Neuronal stem cell (in vitro differentiated cells): ENCODE measurements around the gene PPP5C.
A peak's percentile ranks its signal among the peaks of the same experiment; 100 is the strongest.

ENCODE experiments used
- DNase-seq: peaks from one replicate; pipeline ENCODE4 v3.0.0-alpha.2; 2013; ENCODE audit warnings: low spot score
- H2AFZ ChIP-seq: one replicate; pipeline ENCODE4 v1.6.1; 2013; ENCODE audit warnings: mild to moderate bottlenecking, low read length, inconsistent platforms
- H2AK5ac ChIP-seq: 2 replicates; pipeline ENCODE4 v1.6.1; 2013; ENCODE audit warnings: low read depth, mild to moderate bottlenecking, inconsistent platforms, low read length, moderate library complexity, mixed read lengths
- H2BK120ac ChIP-seq: 2 replicates; pipeline ENCODE4 v1.6.1; 2013; ENCODE audit warnings: low read depth, mild to moderate bottlenecking, inconsistent platforms, low read length, moderate library complexity, mixed read lengths
- H2BK12ac ChIP-seq: one replicate; pipeline ENCODE4 v1.6.1; 2013; ENCODE audit warnings: low read length, inconsistent platforms
- H2BK15ac ChIP-seq: 2 replicates; pipeline ENCODE4 v1.6.1; 2013; ENCODE audit warnings: mild to moderate bottlenecking, low read length, inconsistent platforms, mixed read lengths
- H2BK5ac ChIP-seq: one replicate; pipeline ENCODE4 v1.6.1; 2013; ENCODE audit warnings: inconsistent platforms, mild to moderate bottlenecking, low read length, moderate library complexity
- H3K14ac ChIP-seq: one replicate; pipeline ENCODE4 v1.6.1; 2013; ENCODE audit warnings: low read length, inconsistent platforms
- H3K18ac ChIP-seq: 2 replicates; pipeline ENCODE4 v1.6.1; 2013; ENCODE audit warnings: low read length, inconsistent platforms
- H3K23ac ChIP-seq: 2 replicates; pipeline ENCODE4 v1.6.1; 2013; ENCODE audit warnings: low read depth, mild to moderate bottlenecking, mixed read lengths, low read length, inconsistent platforms; ENCODE audit not compliant: poor library complexity
- H3K27ac ChIP-seq: replicated peaks from 3 replicates; pipeline ENCODE4 v1.5.1; 2013; ENCODE audit warnings: low read length, inconsistent platforms
- H3K27me3 ChIP-seq, 3 experiments: 2 replicates each; pipeline ENCODE4 v1.6.1; 2013; ENCODE audit warnings: low read length in 3 of 3, mild to moderate bottlenecking in 2 of 3, inconsistent platforms in 1 of 3, low read depth in 1 of 3, mixed read lengths in 1 of 3, moderate library complexity in 1 of 3; ENCODE audit not compliant: control insufficient read depth in 3 of 3, insufficient read depth in 3 of 3
- H3K36me3 ChIP-seq, 2 donors: replicated peaks in 1 of 2; 2 replicates each; pipeline ENCODE4 v1.6.1; 2013; ENCODE audit warnings: low read length in 2 of 2; ENCODE audit not compliant: control insufficient read depth in 2 of 2, insufficient read depth in 2 of 2
- H3K4ac ChIP-seq: 2 replicates; pipeline ENCODE4 v1.6.1; 2013; ENCODE audit warnings: inconsistent platforms, mild to moderate bottlenecking, low read length, moderate library complexity
- H3K4me1 ChIP-seq, 2 donors: 1 replicate in 1 of 2; 2 replicates in 1 of 2; pipeline ENCODE4 v1.6.1; 2013; ENCODE audit warnings: low read length in 2 of 2, low read depth in 1 of 2; ENCODE audit not compliant: control insufficient read depth in 2 of 2, insufficient read depth in 1 of 2
- H3K4me2 ChIP-seq: one replicate; pipeline ENCODE4 v1.6.1; 2013; ENCODE audit warnings: mild to moderate bottlenecking, low read length, inconsistent platforms; ENCODE audit not compliant: insufficient read depth, poor library complexity, severe bottlenecking
- H3K4me3 ChIP-seq, 2 donors: 2 replicates each; pipeline ENCODE4 v1.5.1; 2013; ENCODE audit warnings: low read length in 2 of 2, mild to moderate bottlenecking in 2 of 2, inconsistent platforms in 1 of 2, moderate library complexity in 1 of 2
- H3K79me1 ChIP-seq: one replicate; pipeline ENCODE4 v1.6.1; 2013; ENCODE audit warnings: low read depth, mild to moderate bottlenecking, inconsistent platforms, low read length, moderate library complexity
- H3K9ac ChIP-seq: one replicate; pipeline ENCODE4 v1.6.1; 2013; ENCODE audit warnings: mild to moderate bottlenecking, low read depth, low read length, inconsistent platforms; ENCODE audit not compliant: poor library complexity
- H3K9me3 ChIP-seq, 2 donors: replicated peaks in 1 of 2; 2 replicates each; pipeline versions ENCODE3 to v1.6.1; 2013; ENCODE audit warnings: low read length in 2 of 2, mild to moderate bottlenecking in 2 of 2, inconsistent platforms in 1 of 2, low read depth in 1 of 2, mixed read lengths in 1 of 2, moderate library complexity in 1 of 2; ENCODE audit not compliant: control insufficient read depth in 2 of 2, insufficient read depth in 1 of 2
- H4K8ac ChIP-seq: one replicate; pipeline ENCODE4 v1.6.1; 2013; ENCODE audit warnings: low read depth, mild to moderate bottlenecking, inconsistent platforms, low read length, moderate library complexity
- H4K91ac ChIP-seq: one replicate; pipeline ENCODE4 v1.6.1; 2013; ENCODE audit warnings: low read length, low read depth, mild to moderate bottlenecking, inconsistent platforms; ENCODE audit not compliant: poor library complexity
- WGBS, 2 donors: extraction: QIAGEN DNeasy Blood & Tissue Kit; methylation state at CpG; one replicate each; pipeline ENCODE4 v1.1.7; 2013; ENCODE audit warnings: missing lambda C conversion rate in 2 of 2, mixed read lengths in 1 of 2; ENCODE audit not compliant: insufficient read length in 2 of 2, insufficient replicate concordance in 1 of 2; ENCODE audit errors: extremely low coverage in 2 of 2; 5-methylcytosine and 5-hydroxymethylcytosine counted together

PPP5C gene

DNA sequence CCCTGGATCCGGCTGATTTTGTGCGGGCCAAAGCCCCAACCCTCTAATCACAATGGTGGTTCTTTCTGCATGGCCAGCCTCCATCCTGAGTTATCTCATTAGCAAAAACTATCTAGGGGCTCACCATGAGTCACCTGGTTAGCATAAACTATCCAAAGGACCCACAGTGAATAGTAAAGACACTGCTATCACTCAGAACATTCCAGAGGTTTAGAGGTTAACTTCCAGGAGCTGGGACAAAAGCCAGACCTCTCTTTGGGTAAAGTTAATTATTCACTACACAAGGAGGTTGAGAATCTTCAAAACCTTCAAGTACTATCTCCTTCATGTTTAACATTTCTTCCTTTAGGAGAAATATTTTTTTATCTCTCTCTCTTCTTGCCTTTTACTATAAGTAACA, 18.8 kb upstream of the PPP5C start:
- H3K9me3 ChIP-seq: peaks cover 22 to 30% of the 10 kb centered on the region in 2 donors
- H3K4ac ChIP-seq: no peak overlapping the region
- H4K91ac ChIP-seq: no peak overlapping the region
- no peaks in the 10 kb centered on the region for H3K4me1 ChIP-seq
- no peak overlapping the region for H2BK5ac ChIP-seq
- no peak overlapping the region for H2BK12ac ChIP-seq
- H3K4me2 ChIP-seq: no peak overlapping the region
- H3K36me3 ChIP-seq: peaks cover 0 to 30% of the 10 kb centered on the region in 2 donors
- no peak overlapping the region for H3K4me3 ChIP-seq
- H3K14ac ChIP-seq: no peak overlapping the region
- no peak overlapping the region for H2BK120ac ChIP-seq
- WGBS, 2 donors: no CpG with 5 or more reads among the region's 2 CpGs
- H3K27ac ChIP-seq: no peak overlapping the region
- no peak overlapping the region for H2AFZ ChIP-seq
- H3K79me1 ChIP-seq: no peaks in the 10 kb centered on the region
- H3K23ac ChIP-seq: no peak overlapping the region
- H2BK15ac ChIP-seq: no peak overlapping the region
- DNase-seq: no peak
- H3K18ac ChIP-seq: no peak overlapping the region
- H3K27me3 ChIP-seq: no peaks in the 10 kb centered on the region
- H4K8ac ChIP-seq: no peak overlapping the region
- H3K9ac ChIP-seq: no peak overlapping the region
- H2AK5ac ChIP-seq: no peak overlapping the region

DNA sequence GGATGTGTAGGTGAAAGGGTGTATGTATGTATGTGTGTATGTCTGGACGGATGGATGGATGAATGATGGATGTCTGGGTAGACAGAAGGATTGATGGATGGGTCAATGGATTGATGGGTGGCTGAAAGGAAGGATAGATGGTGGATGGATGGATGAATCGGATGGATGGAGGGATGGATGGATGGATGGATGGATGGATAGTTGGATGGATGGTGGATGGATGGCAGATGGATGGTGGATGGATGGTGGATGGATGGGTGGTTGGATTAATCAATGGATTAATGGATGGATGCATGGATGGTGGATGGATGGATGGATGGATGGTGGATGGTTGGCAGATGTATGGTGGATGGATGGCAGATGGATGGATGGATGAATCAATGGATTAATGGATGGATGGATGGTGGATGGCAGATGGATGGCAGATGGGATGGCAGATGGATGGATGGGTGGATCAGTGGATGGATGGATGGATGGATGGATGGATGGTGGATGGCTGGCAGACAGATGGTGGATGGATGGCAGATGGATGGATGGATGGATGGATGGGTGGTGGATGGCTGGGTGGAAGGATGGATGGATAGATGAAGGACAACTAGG, 16.5 kb upstream of the PPP5C start:
- no peaks in the 10 kb centered on the region for H3K4me1 ChIP-seq
- 100% methylated on average over 1 to 2 of the region's 2 CpGs for WGBS, 2 donors
- H3K9me3 ChIP-seq: peaks cover 20 to 29% of the 10 kb centered on the region in 2 donors
- H2AFZ ChIP-seq: no peak overlapping the region
- no peak overlapping the region for H2BK120ac ChIP-seq
- H3K27me3 ChIP-seq: no peaks in the 10 kb centered on the region
- H2BK15ac ChIP-seq: no peak overlapping the region
- H2BK12ac ChIP-seq: no peak overlapping the region
- H2AK5ac ChIP-seq: no peak overlapping the region
- no peak overlapping the region for H3K14ac ChIP-seq
- H2BK5ac ChIP-seq: no peak overlapping the region
- H3K4me2 ChIP-seq: no peak overlapping the region
- H3K27ac ChIP-seq: no peak overlapping the region
- no peak overlapping the region for H4K8ac ChIP-seq
- no peak overlapping the region for H3K4me3 ChIP-seq
- no peak for DNase-seq
- no peak overlapping the region for H3K4ac ChIP-seq
- H3K23ac ChIP-seq: no peak overlapping the region
- no peak overlapping the region for H3K18ac ChIP-seq
- no peak overlapping the region for H4K91ac ChIP-seq
- H3K9ac ChIP-seq: no peak overlapping the region
- H3K79me1 ChIP-seq: no peaks in the 10 kb centered on the region
- H3K36me3 ChIP-seq: peaks cover 0 to 27% of the 10 kb centered on the region in 2 donors

- Histone ChIP-seq H3K4me3 (no peak overlapping the region), H3K79me1 (no peaks in the 10 kb centered on the region), H3K27me3 (no peaks in the 10 kb centered on the region), H2BK15ac (no peak overlapping the region), H3K4me1 (peaks cover 6 to 9% of the 10 kb centered on the region in 2 donors), H3K18ac (no peak overlapping the region), H4K91ac (no peak overlapping the region), H3K36me3 (peaks cover 0 to 6% of the 10 kb centered on the region in 2 donors), H3K9ac (no peak overlapping the region), H2BK120ac (no peak overlapping the region), H3K14ac (no peak overlapping the region), H3K27ac (no peak overlapping the region), H3K23ac (no peak overlapping the region), H3K4ac (no peak overlapping the region), H4K8ac (no peak overlapping the region), H2AFZ (no peak overlapping the region), H3K9me3 (peaks cover 0 to 2% of the 10 kb centered on the region in 2 donors), H2BK12ac (no peak overlapping the region), H2BK5ac (no peak overlapping the region), H3K4me2 (no peak overlapping the region), H2AK5ac (no peak overlapping the region)
- no CpG with 5 or more reads among the region's 1 CpG for WGBS, 2 donors
- DNase-seq: no peak
Observed at GRCh38 chr19:46337487-46337886, 9.4 kb upstream of the PPP5C start.

DNA sequence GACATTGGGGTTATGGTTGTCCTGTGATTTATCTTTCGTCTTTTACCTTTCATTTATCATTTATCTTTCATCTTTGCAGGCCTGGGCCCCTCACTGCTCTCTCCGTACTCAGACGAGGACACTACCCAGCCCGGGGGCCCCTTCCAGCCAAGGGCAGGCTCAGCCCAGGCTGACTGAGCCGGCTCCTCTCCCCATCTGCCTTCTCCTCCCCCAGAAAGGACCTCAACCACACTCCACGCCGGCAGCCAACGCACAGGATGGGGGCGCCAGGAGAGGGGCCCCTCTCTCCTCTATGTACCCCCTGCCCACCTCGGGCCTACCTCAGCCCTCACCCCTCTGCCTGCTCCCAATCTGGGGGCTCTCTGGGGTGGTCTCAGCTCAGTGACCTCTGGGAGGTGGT, 7.4 kb upstream of the PPP5C start:
- no peak overlapping the region for H2BK12ac ChIP-seq
- H4K8ac ChIP-seq: no peak overlapping the region
- H2AK5ac ChIP-seq: peak overlapping the region; percentile 25
- H3K9ac ChIP-seq: no peak overlapping the region
- no peak overlapping the region for H3K23ac ChIP-seq
- peak overlapping the region; percentile 68 for H2AFZ ChIP-seq
- no peak overlapping the region for H2BK120ac ChIP-seq
- no peak overlapping the region for H3K4me2 ChIP-seq
- H3K9me3 ChIP-seq: peaks cover 0 to 2% of the 10 kb centered on the region in 2 donors
- no peak overlapping the region for H4K91ac ChIP-seq
- no peak overlapping the region for H3K4me3 ChIP-seq
- H3K27ac ChIP-seq: no peak overlapping the region
- H3K4ac ChIP-seq: peak overlapping the region; percentile 3
- peaks cover 0 to 6% of the 10 kb centered on the region in 2 donors for H3K36me3 ChIP-seq
- WGBS, 2 donors: no CpG with 5 or more reads among the region's 10 CpGs
- H3K27me3 ChIP-seq: no peaks in the 10 kb centered on the region
- peak overlapping the region; percentile 19 for H2BK5ac ChIP-seq
- peaks cover 6 to 9% of the 10 kb centered on the region in 2 donors for H3K4me1 ChIP-seq
- no peak for DNase-seq
- no peak overlapping the region for H3K14ac ChIP-seq
- no peaks in the 10 kb centered on the region for H3K79me1 ChIP-seq
- H2BK15ac ChIP-seq: no peak overlapping the region
- H3K18ac ChIP-seq: peak overlapping the region; percentile 7
